A549 (cell line): ENCODE data around the gene MSI2. TPM values are rescaled to one million over a fixed set of nuclear protein-coding genes. Genes with fewer than 3 reads are reported as not detected.

Source experiments
- ATAC-seq, 2 experiments: fragments of 200-7000 bp in 1 of 2; fragments of >200 bp in 1 of 2; cut with Nextera tagmentation in 1 of 2; cut with Tn5 transposase in 1 of 2; 3 replicates each; pipeline versions ENCODE4 v1.8.0 to v1.9.1; 2018 to 2020; ENCODE audit warnings: mild to moderate bottlenecking in 1 of 2, moderate library complexity in 1 of 2
- CTCF ChIA-PET: fragments of 300-600 bp; sonication (Branson Sonifier 250); formaldehyde crosslinking; extraction: SDS; loops from one replicate; lab custom pipeline; 2021; ENCODE audit warnings: antibody characterized with exemption, inconsistent platforms; lab: Yijun Ruan, JAX
- POLR2A ChIA-PET: fragments of 350-600 bp; formaldehyde crosslinking; extraction: SDS; loops from one replicate; lab custom pipeline; 2021; ENCODE audit warnings: antibody characterized with exemption, inconsistent platforms; lab: Yijun Ruan, JAX
- DNase-seq, 2 experiments: peaks; one replicate each; pipeline versions ENCODE4 v3.0.0 to v3.0.0-alpha.2; 2011 to 2016; ENCODE audit warnings: low read depth in 1 of 2, low spot score in 1 of 2
- FAIRE-seq: peaks from 2 replicates; lab custom pipeline; 2011; peaks lifted over from hg19 to GRCh38; lab: Jason Lieb, UNC
- H3K27ac ChIP-seq, 2 experiments: fragments of >200 bp; sonication (Bioruptor Twin); formaldehyde crosslinking; 3 replicates each; pipeline ENCODE4 v1.5.1; 2016 to 2017
- H3K4me1 ChIP-seq: fragments of >200 bp; sonication (Bioruptor Twin); formaldehyde crosslinking; 3 replicates; pipeline ENCODE4 v1.6.1; 2016
- H3K4me2 ChIP-seq: fragments of >200 bp; sonication (Bioruptor Twin); formaldehyde crosslinking; 3 replicates; pipeline ENCODE4 v1.6.1; 2016
- H3K4me3 ChIP-seq: fragments of >200 bp; sonication (Bioruptor Twin); formaldehyde crosslinking; 3 replicates; pipeline ENCODE4 v1.5.1; 2016
- H3K9me3 ChIP-seq: fragments of >200 bp; sonication (Bioruptor Twin); formaldehyde crosslinking; 3 replicates; pipeline ENCODE4 v1.6.1; 2016
- BCL3 ChIP-seq: fragments of >200 bp; sonication (Bioruptor Twin); formaldehyde crosslinking; IDR thresholded peaks from 3 replicates; pipeline ENCODE4 v1.6.1; 2016
- CBX2 ChIP-seq: fragments of 200-600 bp; sonication (generic); IDR thresholded peaks from 2 replicates; pipeline ENCODE4 v1.6.1; 2016; ENCODE audit warnings: low read depth, mild to moderate bottlenecking, borderline replicate concordance
- CBX8 ChIP-seq: fragments of 200-600 bp; sonication (generic); IDR thresholded peaks from 2 replicates; pipeline ENCODE4 v1.6.1; 2016
- CEBPB ChIP-seq, 2 experiments: fragments of >200 bp in 1 of 2; sonication (Bioruptor Twin) in 1 of 2; formaldehyde crosslinking in 1 of 2; IDR thresholded peaks; 2 replicates each; pipeline ENCODE4 v1.6.1; 2012 to 2016
- EHF ChIP-seq: fragments of 250-450 bp; sonication (Bioruptor Pico); IDR thresholded peaks from 2 replicates; pipeline ENCODE4 v1.5.0; 2020; ENCODE audit warnings: mild to moderate bottlenecking
- EHMT2 ChIP-seq: fragments of 200-600 bp; sonication (generic); IDR thresholded peaks from 2 replicates; pipeline ENCODE4 v1.6.1; 2016; ENCODE audit warnings: antibody characterized with exemption, low read depth, mild to moderate bottlenecking, moderate library complexity
- EP300 ChIP-seq, 2 experiments: fragments of >200 bp; sonication (Bioruptor Twin); formaldehyde crosslinking; IDR thresholded peaks; 2 replicates in 1 of 2; 3 replicates in 1 of 2; pipeline ENCODE4 v1.6.1; 2016 to 2017
- HOXB5 ChIP-seq: fragments of 250-450 bp; sonication (Bioruptor Pico); IDR thresholded peaks from 2 replicates; pipeline ENCODE4 v1.5.0; 2020; ENCODE audit warnings: mild to moderate bottlenecking, moderate library complexity
- JUN ChIP-seq, 2 experiments: fragments of >200 bp; sonication (Bioruptor Twin); formaldehyde crosslinking; IDR thresholded peaks; 2 replicates in 1 of 2; 3 replicates in 1 of 2; pipeline ENCODE4 v1.6.1; 2016 to 2017
- JUNB ChIP-seq: fragments of >200 bp; sonication (Bioruptor Twin); formaldehyde crosslinking; IDR thresholded peaks from 2 replicates; pipeline ENCODE4 v1.6.1; 2016
- MAZ ChIP-seq: fragments of 150-350 bp; IDR thresholded peaks from 2 replicates; pipeline ENCODE4 v1.6.1; 2014; ENCODE audit warnings: antibody characterized with exemption, low read depth, low read length, borderline replicate concordance
- MYC ChIP-seq: IDR thresholded peaks from 2 replicates; pipeline ENCODE4 v1.6.1; 2012; ENCODE audit warnings: mild to moderate bottlenecking, inconsistent platforms, low read length, improper control_type of control experiment, borderline replicate concordance
- NFE2L2 ChIP-seq: fragments of 150-350 bp; conservative IDR thresholded peaks from 2 replicates; pipeline ENCODE4 v1.6.1; 2014; ENCODE audit warnings: low read length
- PHF8 ChIP-seq: fragments of 200-600 bp; sonication (generic); IDR thresholded peaks from 2 replicates; pipeline ENCODE4 v1.6.1; 2016; ENCODE audit warnings: low read depth, mild to moderate bottlenecking, antibody characterized with exemption, moderate library complexity, borderline replicate concordance
- POLR2A ChIP-seq: IDR thresholded peaks from 2 replicates; pipeline ENCODE4 v1.6.1; 2012; ENCODE audit warnings: mild to moderate bottlenecking, low read length
- RARB ChIP-seq: fragments of 250-450 bp; sonication (Bioruptor Pico); IDR thresholded peaks from 2 replicates; pipeline ENCODE4 v1.8.0; 2021; ENCODE audit warnings: mild to moderate bottlenecking, moderate library complexity
- TP53 ChIP-seq: fragments of 250-450 bp; sonication (Bioruptor Pico); IDR thresholded peaks from 2 replicates; pipeline ENCODE4 v1.5.0; 2021; ENCODE audit warnings: mild to moderate bottlenecking, moderate library complexity
- ZFP36 ChIP-seq: fragments of 450-650 bp; IDR thresholded peaks from 2 replicates; pipeline ENCODE4 v1.6.1; 2014; ENCODE audit warnings: borderline replicate concordance; ENCODE audit not compliant: partially characterized antibody
- WGBS: methylation state at CpG from one replicate; pipeline ENCODE4 v1.1.6; 2017; ENCODE audit errors: missing lambda C conversion rate; 5-methylcytosine and 5-hydroxymethylcytosine counted together
- polyA plus RNA-seq, 4 experiments: library from polyadenylated mRNA; depleted of rRNA in 3 of 4; stranded (reverse); fragments of >200 nt; fragmentation: RNase III in 1 of 4; extraction: RNeasy Plus Mini Kit Qiagen cat#74134 plus additional on column Dnase treatment in 1 of 4; gene quantifications; 2 replicates in 3 of 4; 3 replicates in 1 of 4; pipeline ENCODE4 v1.2.3, GENCODE V29; 2011 to 2017
- TF ChIP-seq, protein P1 (sequence below): IDR thresholded peaks from 2 replicates; pipeline ENCODE4 v1.6.1; 2012; ENCODE audit warnings: low read depth, borderline replicate concordance

MSI2 gene
- polyA plus RNA-seq, 2 of the 4 experiments (the other 2 are of a cell fraction) = 43.6 to 44.4 TPM

- TF ChIP-seq ZFP36 = no peak
- no peak for TF ChIP-seq CBX8
- no peak for ATAC-seq
- CTCF ChIA-PET = interaction anchor here (0.8 kb wide), 1 partner anchor 183 kb away, joined by 3 read pairs; no protein-coding TSS in a partner anchor
- no peaks in the 10 kb centered on the region for H3K9me3 ChIP-seq
- no peak for FAIRE-seq
- peaks cover 20% of the 10 kb centered on the region for H3K4me1 ChIP-seq
- DNase-seq = no peak
- whole genome bisulfite sequencing = 96% methylated on average over 12 of the region's 12 CpGs
- no peak overlapping the region for H3K4me2 ChIP-seq
- POLR2A ChIA-PET = no interaction called here
- H3K27ac ChIP-seq = no peak overlapping the region
- H3K4me3 ChIP-seq = no peak overlapping the region
Observed at GRCh38 chr17:57313097-57313835, 56.9 kb downstream of the MSI2 start.

GRCh38 chr17:57315061-57316015 is 59.0 kb downstream of the MSI2 start:
- FAIRE-seq (no peak), DNase-seq (no peak), ATAC-seq (no peak)
- POLR2A ChIA-PET = no interaction called here
- no peak overlapping the region for H3K4me2 ChIP-seq
- H3K4me1 ChIP-seq = peaks cover 6% of the 10 kb centered on the region; the same call in 2 of the 3 replicates
- H3K9me3 ChIP-seq = no peaks in the 10 kb centered on the region
- CTCF ChIA-PET = interaction anchor here (0.6 to 2.9 kb wide), 6 partner anchors 10 to 282 kb away, joined by 3 to 10 read pairs (median 3); no protein-coding TSS in a partner anchor
- no peak overlapping the region for H3K27ac ChIP-seq
- no peak overlapping the region for H3K4me3 ChIP-seq
- 84% methylated on average over 15 of the region's 16 CpGs for WGBS
- TF ChIP-seq JUN (IDR thresholded peaks at IDR 0.05) (no peak), BCL3 (no peak), MYC (no peak), CEBPB (IDR thresholded peaks at IDR 0.05) (no peak), JUNB (no peak)

DNA sequence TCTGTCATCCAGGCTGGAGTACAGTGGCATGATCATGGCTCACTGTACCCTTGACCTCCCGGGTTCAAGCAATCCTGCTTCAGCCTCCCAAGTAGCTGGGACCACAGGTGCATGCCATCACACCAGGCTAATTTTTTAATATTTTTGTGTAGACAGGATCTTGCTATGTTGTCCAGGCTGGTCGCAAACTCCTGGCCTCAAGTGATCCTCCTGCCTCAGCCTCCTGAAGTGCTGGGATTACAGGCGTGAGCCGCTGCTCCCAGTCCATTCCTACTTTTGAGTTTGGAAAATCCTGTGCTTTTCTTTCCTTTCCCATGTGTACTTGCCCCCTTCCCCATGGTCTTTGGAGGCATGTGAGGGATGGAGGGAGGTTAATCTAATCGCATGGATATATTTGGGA is 60.0 kb downstream of the MSI2 start:
- H3K4me2 ChIP-seq = no peak overlapping the region
- no peak overlapping the region for H3K27ac ChIP-seq
- no peak for ATAC-seq
- H3K4me3 ChIP-seq = no peak overlapping the region
- peaks cover 6% of the 10 kb centered on the region; the same call in 2 of the 3 replicates for H3K4me1 ChIP-seq
- no peak for FAIRE-seq
- no peak for DNase-seq
- no peak for TF ChIP-seq MYC
- TF ChIP-seq PHF8 = no peak
- no peak for TF ChIP-seq CBX2
- no peak for TF ChIP-seq NFE2L2
- no peak for TF ChIP-seq MAZ
- TF ChIP-seq EP300 (IDR thresholded peaks at IDR 0.05) = no peak
- TF ChIP-seq POLR2A = no peak
- TF ChIP-seq JUN (IDR thresholded peaks at IDR 0.05) = no peak
- no peak for TF ChIP-seq HOXB5
- no peak for TF ChIP-seq CBX8
- no peak for TF ChIP-seq RARB
- TF ChIP-seq TP53 (CRISPR knock-in tag) = no peak
- no peak for TF ChIP-seq EHF (CRISPR knock-in tag)
- TF ChIP-seq, protein P1, sequence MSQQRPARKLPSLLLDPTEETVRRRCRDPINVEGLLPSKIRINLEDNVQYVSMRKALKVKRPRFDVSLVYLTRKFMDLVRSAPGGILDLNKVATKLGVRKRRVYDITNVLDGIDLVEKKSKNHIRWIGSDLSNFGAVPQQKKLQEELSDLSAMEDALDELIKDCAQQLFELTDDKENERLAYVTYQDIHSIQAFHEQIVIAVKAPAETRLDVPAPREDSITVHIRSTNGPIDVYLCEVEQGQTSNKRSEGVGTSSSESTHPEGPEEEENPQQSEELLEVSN = no peak
- TF ChIP-seq EHMT2 = no peak
- WGBS = 95% methylated on average over 5 of the region's 5 CpGs
- CTCF ChIA-PET = interaction anchor here (0.6 to 2.9 kb wide), 3 partner anchors 9 to 73 kb away, joined by 3 to 10 read pairs (median 3); no protein-coding TSS in a partner anchor
- no peaks in the 10 kb centered on the region for H3K9me3 ChIP-seq
- POLR2A ChIA-PET = no interaction called here
